Adipocyte (in vitro differentiated cells): Measurements from ENCODE around the gene SH3BP4.

ENCODE experiments used
- DNase-seq: peaks from one replicate; pipeline ENCODE4 v3.0.0-alpha.2; 2015; ENCODE audit warnings: low read depth
- H3K27me3 ChIP-seq: replicated peaks from 2 replicates; pipeline ENCODE4 v1.7.0; 2013; ENCODE audit warnings: mild to moderate bottlenecking, low read length, moderate library complexity; ENCODE audit not compliant: control insufficient read depth, insufficient read depth
- H3K36me3 ChIP-seq: 2 replicates; pipeline ENCODE4 v1.7.0; 2013; ENCODE audit warnings: low read length, mild to moderate bottlenecking, moderate library complexity; ENCODE audit not compliant: control insufficient read depth, insufficient read depth, severe bottlenecking
- H3K4me1 ChIP-seq: 2 replicates; pipeline ENCODE4 v1.7.0; 2013; ENCODE audit warnings: mild to moderate bottlenecking, low read length, moderate library complexity; ENCODE audit not compliant: control insufficient read depth, insufficient read depth
- H3K4me3 ChIP-seq: 2 replicates; pipeline ENCODE4 v1.7.0; 2013; ENCODE audit warnings: mild to moderate bottlenecking, low read length, moderate library complexity
- H3K9ac ChIP-seq: 2 replicates; pipeline ENCODE4 v1.7.0; 2013; ENCODE audit warnings: mild to moderate bottlenecking, low read length, moderate library complexity
- H3K9me3 ChIP-seq: 2 replicates; pipeline ENCODE4 v1.7.0; 2013; ENCODE audit warnings: mild to moderate bottlenecking, low read length, moderate library complexity; ENCODE audit not compliant: control insufficient read depth

SH3BP4 gene

DNA sequence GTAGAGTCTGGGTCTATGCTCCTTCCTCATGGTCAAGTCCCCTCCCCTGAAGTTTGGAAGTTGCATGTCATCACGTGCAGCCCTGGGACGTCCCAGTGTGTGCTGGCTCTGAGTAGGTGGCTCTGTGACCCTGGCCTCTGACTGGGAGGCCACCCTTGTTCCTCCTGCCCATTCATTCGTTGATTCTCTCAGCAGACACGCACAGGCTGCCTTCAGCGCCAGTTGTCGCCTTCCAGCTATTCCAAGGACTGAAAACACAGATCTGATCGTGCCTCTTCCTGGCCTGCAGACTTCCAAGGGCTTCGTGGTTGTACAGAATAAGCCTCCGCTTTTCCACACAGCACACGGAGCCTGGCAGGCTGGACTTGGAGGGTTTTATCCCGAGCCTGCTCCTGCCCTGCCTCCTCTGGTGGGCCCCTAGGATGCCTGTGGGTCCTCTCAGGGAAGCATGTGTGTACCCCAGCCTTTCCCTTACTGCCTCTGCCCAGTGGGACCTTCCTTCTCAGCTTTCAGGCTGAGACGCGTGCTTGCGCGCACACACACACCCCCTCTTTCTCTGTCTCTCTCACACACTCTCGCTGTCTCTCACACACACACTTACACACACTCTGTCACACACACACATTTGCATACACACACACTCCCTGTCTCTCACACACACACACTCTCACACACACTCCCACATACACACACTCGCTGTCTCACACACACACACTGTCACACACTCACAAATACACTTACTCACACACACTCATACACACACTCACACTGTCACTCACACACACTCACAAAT, 17.7 kb downstream of the SH3BP4 start:
- H3K9me3 ChIP-seq: no peaks in the 10 kb centered on the region
- peak overlapping the region; percentile 44 for H3K9ac ChIP-seq
- H3K36me3 ChIP-seq: peaks cover 22% of the 10 kb centered on the region
- DNase-seq: no peak
- peak overlapping the region; percentile 5 for H3K4me3 ChIP-seq
- H3K27me3 ChIP-seq: no peaks in the 10 kb centered on the region
- peaks cover 38% of the 10 kb centered on the region for H3K4me1 ChIP-seq

DNA sequence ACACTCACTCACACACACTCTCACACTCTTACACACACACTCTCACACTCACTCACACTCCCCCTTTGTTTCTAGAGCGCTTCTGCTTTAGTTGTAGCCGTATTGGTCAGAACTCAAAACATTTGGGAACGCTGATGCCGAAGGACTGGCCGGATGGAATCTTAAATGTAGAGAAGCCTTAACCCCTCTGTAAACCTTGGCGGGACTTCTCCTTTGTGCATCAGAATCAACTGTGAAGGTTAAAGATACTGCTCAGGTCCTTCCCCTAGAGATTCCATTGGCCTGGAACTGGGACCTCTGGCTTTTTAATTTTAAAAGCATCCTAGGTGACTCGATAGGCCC, 18.3 kb downstream of the SH3BP4 start:
- Histone ChIP-seq H3K9ac (no peak overlapping the region), H3K4me1 (peaks cover 38% of the 10 kb centered on the region), H3K36me3 (peaks cover 22% of the 10 kb centered on the region)

DNA sequence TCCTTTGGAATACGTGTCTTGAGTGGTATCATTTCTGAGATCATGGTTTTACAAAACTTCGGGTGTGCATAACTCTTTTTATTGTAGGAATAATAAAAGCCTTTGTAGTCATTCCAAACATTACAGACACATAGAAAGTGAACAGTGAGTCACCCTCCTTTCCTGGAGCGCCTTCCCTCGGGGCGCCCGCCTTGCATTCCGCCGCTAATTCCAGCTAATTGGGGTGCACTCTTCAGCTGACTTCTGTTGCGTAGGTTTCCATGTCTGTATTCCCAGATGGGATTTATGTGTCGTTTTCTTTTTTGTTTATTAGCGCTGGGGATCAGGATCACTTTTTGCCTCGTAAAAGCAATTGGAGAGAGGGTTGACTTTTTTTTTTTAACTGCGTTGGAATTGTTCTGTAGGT, 18.7 kb downstream of the SH3BP4 start:
- H3K27me3 ChIP-seq: no peaks in the 10 kb centered on the region
- no peaks in the 10 kb centered on the region for H3K9me3 ChIP-seq
- H3K4me1 ChIP-seq: peaks cover 38% of the 10 kb centered on the region
- H3K36me3 ChIP-seq: peaks cover 22% of the 10 kb centered on the region
- no peak overlapping the region for H3K9ac ChIP-seq
- DNase-seq: peak; percentile 85
- no peak overlapping the region for H3K4me3 ChIP-seq

More for the DNA sequence above, 18.3 kb downstream of the SH3BP4 start:
- H3K27me3 ChIP-seq: no peaks in the 10 kb centered on the region
- no peak overlapping the region for H3K4me3 ChIP-seq
- no peak for DNase-seq
- H3K9me3 ChIP-seq: no peaks in the 10 kb centered on the region

DNA sequence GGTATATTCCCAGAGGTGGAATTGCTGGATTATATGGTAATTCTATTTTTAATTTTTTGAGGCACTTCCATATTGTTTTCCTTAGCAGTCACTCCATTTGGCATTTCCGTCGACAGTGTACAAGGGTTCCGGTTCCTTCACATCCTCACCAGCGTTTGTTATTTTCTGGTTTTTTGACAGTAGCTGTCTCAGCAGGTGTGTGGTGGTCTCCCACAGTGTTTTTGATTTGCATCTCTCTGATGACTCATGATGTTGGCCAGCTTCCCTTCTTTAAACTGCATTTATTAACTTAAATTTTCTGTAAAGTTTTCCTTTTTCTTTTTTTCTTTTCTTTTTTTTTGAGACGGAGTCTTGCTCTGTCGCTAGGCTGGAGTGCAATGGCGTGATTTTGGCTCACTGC, 19.7 kb downstream of the SH3BP4 start:
- H3K36me3 ChIP-seq: peaks cover 22% of the 10 kb centered on the region
- H3K27me3 ChIP-seq: no peaks in the 10 kb centered on the region

DNA sequence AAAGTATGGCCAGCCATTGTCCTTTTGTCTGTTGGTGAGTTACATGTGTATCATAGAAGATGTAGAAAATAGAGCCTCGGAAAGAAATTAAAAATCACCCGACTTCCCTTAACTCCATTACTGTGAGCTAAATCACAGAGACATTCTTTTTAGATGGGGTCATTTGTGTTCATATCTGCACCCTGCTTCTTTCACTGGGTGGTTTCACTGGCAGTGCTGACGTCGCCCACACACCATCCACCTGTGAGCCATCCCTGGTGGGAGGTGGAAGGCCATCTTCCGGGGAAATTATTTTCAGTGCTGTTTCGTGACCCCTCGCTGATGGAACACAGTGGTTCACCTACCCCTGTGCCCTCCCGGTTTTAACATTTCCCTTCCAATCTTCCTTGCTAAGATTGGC, 21.2 kb downstream of the SH3BP4 start:
- peaks cover 39% of the 10 kb centered on the region for H3K4me1 ChIP-seq
- peak; percentile 47 for DNase-seq

More for the DNA sequence above, 19.7 kb downstream of the SH3BP4 start:
- no peak overlapping the region for H3K9ac ChIP-seq
- no peak overlapping the region for H3K4me3 ChIP-seq
- H3K4me1 ChIP-seq: peaks cover 39% of the 10 kb centered on the region
- no peak for DNase-seq
- H3K9me3 ChIP-seq: no peaks in the 10 kb centered on the region

DNA sequence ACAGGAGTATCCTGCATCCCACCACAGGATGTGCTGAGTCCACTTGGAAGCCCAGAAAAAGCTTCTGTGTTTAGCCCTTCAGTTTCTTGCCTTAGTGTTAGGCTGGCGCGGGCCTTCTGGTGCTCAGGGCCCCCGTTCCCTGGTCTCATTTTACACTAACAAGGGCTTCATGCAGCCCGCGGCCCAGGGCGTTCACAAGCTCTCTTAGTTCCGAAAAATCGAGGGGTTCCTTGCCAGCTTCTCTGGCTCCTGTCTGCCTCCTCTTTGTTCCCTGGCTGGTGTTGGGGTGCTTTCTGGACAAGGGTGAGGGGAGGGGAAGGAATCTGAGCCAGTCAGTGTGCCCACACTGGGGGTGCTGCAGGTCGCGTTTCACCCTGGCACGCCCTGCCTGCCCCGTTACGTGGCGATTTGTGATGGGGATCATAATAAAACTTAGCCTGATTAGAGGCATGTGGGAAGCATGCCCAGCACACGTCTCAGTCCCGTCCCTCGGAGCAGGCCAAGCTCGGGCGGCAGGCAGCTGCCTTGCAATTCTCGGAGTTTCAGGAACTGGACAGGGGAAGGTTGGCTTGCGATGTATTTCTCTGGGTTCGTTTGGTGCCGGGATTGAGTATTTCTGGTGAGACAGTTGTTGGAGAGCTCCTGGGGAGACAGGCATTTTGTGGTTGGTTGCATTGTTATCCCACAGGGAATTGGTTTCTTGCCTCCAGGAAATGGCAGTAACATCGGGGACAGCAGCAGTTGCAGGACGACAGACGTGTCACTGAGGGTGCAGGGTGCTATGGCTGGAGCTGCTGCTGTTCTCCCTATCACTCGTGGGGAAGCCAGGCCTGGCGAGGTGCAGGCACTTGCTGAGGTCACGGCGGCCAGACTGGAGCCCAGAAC, 22.9 kb downstream of the SH3BP4 start:
- peaks cover 18% of the 10 kb centered on the region for H3K36me3 ChIP-seq
- peak; percentile 50 for DNase-seq
- peak overlapping the region; percentile 10 for H3K9ac ChIP-seq
- H3K4me3 ChIP-seq: no peak overlapping the region
- H3K4me1 ChIP-seq: peaks cover 42% of the 10 kb centered on the region
- no peaks in the 10 kb centered on the region for H3K27me3 ChIP-seq
- no peaks in the 10 kb centered on the region for H3K9me3 ChIP-seq

More for the DNA sequence above, 21.2 kb downstream of the SH3BP4 start:
- H3K9me3 ChIP-seq: no peaks in the 10 kb centered on the region
- peaks cover 22% of the 10 kb centered on the region for H3K36me3 ChIP-seq
- H3K9ac ChIP-seq: no peak overlapping the region
- no peaks in the 10 kb centered on the region for H3K27me3 ChIP-seq
- no peak overlapping the region for H3K4me3 ChIP-seq

DNA sequence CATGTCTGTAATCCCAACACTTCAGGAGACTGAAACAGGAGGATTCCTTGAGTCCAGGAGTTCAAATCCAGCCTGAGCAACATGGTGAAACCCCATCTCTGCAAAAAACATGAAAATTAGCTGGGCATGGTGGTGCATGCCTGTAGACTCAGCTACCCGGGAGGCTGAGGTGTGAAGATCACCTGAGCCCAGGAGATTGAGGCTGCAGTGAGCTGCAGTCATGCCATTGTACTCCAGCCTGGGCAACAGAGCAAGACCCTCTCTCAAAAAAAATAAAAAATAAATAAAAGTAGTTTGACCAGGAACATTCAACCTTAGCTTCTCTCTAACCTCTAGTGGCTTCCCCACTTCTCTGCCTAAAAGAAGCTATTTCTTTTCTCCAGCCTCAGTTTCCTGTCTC, 23.8 kb downstream of the SH3BP4 start:
- Histone ChIP-seq H3K4me1 (peaks cover 40% of the 10 kb centered on the region), H3K36me3 (peaks cover 14% of the 10 kb centered on the region), H3K4me3 (no peak overlapping the region), H3K9me3 (no peaks in the 10 kb centered on the region), H3K27me3 (no peaks in the 10 kb centered on the region), H3K9ac (no peak overlapping the region)
- DNase-seq: no peak

DNA sequence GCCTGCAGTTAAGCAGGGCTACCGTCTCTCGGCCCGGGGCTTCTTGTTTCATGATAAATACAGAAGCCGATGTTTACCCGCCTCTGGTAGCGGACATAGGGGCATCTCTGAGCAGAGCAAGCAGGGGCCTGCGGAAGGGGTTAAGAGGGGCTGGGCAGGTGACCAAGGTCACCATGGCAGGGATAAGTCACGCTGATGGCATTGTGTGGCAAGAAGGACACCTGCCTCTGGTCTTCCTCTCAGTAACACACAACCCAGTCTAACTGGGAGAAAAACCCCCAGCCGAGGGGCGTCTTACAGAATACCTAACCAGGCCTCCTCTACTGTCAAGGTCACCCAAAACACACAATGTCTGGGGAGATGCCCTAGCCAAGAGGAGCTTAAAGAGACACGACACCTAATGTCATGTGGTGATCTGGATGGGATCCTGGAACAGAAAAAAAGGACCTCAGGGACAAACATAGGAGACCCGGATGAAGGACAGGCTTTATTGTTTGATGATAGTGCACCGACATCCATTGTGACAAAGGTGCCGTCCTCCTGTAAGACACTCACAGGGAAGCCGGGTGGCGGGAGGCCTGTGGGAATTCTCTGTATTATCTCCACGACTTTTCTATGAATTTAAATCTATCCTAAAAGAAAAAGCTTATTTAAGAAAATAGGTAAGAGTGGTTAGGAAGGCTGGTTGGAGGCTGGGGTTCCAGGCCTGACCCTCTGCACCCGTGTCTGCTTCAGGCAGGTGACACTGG, 24.8 kb downstream of the SH3BP4 start:
- Histone ChIP-seq H3K9ac (no peak overlapping the region), H3K27me3 (no peaks in the 10 kb centered on the region), H3K4me3 (no peak overlapping the region), H3K9me3 (no peaks in the 10 kb centered on the region), H3K36me3 (peaks cover 6% of the 10 kb centered on the region), H3K4me1 (peaks cover 47% of the 10 kb centered on the region)
- DNase-seq: no peak

DNA sequence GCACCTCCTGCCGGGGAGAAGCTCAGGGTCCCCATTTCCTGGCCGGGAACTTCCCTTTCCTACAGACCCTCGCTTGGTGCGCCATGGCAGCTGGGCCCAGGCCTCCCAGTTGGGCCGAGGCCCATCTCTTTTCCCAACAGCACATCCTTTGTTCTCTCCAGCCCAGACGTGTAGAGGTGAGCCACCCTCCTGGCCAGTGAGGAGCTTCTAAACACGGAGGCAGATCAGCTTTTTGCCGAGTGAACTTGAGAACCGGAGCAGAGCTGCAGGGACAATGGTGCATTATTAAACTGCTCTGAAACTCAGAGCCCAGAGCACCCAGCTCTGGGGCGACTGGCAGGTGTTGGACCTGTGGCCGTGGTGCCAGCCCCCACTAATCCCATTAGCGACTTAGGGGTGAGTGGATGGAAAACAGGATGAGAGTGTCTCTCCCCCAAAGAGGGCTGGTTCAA, 25.4 kb downstream of the SH3BP4 start:
- Histone ChIP-seq H3K4me3 (no peak overlapping the region), H3K27me3 (no peaks in the 10 kb centered on the region), H3K4me1 (peaks cover 53% of the 10 kb centered on the region), H3K9me3 (no peaks in the 10 kb centered on the region), H3K9ac (no peak overlapping the region), H3K36me3 (peaks cover 6% of the 10 kb centered on the region)
- DNase-seq: no peak

DNA sequence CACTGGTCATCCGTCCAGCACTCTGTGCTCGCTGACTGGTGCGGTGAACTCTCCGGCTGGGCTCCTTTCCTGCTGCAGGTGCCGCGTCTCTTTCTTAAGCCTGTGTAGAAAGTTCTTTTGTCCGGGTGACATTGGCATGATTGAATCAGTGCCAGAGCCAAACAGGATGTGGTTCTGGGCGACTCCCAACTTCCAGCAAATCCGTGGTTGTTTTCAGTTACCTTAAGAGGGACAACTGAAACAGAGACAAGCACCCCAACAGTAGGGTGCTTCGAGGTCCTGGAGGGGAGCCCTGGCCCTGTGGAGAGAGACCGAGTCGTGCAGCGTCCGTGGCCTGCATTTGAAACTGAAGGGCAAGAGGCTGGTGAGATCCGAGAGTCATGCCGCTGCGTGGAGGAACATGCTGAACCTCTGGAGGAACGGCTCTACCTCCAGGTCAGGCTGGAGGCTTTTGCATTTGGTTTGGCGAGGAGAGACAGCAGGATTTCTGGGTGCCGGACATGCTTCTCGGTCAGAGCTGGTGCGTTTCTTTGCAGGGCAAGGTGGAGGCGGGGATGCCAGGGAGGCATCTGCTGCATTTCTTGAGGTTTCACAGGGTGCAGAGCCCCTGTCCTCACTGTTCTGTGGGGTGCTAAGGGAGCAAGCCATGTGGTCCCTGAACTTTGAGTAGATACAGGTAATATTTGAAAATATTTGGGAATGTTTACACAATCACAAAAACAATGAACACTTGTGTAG, 26.8 kb downstream of the SH3BP4 start:
- Histone ChIP-seq H3K4me3 (no peak overlapping the region), H3K9ac (no peak overlapping the region), H3K4me1 (peaks cover 65% of the 10 kb centered on the region), H3K36me3 (peaks cover 6% of the 10 kb centered on the region), H3K9me3 (no peaks in the 10 kb centered on the region), H3K27me3 (no peaks in the 10 kb centered on the region)
- no peak for DNase-seq
